ENCODE data around the gene SLX4IP.

DNA sequence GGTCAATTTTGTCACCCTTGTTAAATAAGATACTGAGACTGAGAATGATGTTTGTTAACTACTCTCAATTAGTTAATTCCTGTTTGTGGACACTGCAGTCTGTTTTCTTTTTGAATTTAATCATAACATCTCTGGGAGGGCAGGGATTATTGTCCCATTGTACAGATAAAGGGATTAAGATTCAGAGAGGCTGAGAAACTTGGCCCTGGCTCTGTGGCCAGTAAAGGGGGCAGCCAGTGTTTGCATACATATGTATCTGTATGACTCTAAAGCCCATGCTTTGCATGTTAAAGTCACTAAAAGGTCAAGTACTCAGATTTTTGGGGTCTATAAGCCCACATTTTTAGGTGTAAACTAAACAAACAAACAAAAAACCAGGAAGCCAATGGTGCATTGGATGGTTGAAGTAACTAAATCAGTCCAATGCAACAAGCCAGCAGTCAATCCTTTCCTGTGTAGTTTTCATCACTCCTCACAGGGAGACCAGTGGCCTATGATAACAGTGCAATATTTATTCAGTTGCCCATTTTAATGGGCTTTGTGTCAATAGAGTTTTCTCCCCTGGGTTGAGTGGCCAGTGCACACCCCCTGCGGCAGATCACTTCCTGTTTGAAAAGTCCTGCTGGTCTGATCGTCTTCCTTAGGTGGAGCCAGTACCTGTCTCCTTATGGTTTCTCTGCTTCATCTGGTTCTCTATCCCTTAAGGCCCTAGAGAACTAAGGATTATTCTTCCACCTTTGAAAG is 106.7 kb downstream of the SLX4IP start:
- TF ChIP-seq CTCF (IDR thresholded peaks at IDR 0.05) (no peak), POLR2AphosphoS5 (IDR thresholded peaks at IDR 0.05) (no peak), POLR2A (IDR thresholded peaks at IDR 0.05) (no peak)

All from prostate gland (tissue), 2 donors.